GM12864 (cell line): ENCODE results near the gene PAK3.

ENCODE experiments used
- DNase-seq: peaks from one replicate; pipeline ENCODE4 v3.0.0-alpha.2; 2011; ENCODE audit warnings: low read depth
- H3K4me3 ChIP-seq: 2 replicates; pipeline ENCODE4 v1.5.1; 2011; ENCODE audit warnings: mild to moderate bottlenecking, low read depth, low read length, control low read depth
- CTCF ChIP-seq: IDR thresholded peaks from 2 replicates; pipeline ENCODE4 v1.5.1; 2011; ENCODE audit warnings: low read depth, mild to moderate bottlenecking, moderate library complexity, low read length, control low read depth, inconsistent platforms; ENCODE audit errors: missing control alignments

The PAK3 gene

DNA sequence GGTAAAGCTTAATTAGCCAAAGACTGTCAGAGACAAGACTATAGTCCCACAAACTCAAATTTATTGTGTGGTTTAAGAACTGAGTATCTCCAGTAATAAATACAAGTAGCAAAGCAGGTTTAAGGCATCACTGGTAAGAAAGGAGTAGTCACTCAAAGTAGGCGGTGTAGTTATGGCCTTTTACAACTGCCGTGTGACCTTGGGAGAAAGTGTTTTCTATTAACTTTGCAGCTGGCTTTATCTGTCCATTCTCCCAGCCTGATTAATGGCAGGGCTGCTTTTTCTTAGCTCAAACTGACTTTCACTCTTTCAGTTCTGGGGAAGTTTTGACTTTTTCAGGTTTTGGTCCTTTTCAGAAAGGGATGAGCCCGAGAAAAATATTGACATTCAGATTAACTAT is 7.4 kb upstream of the PAK3 start:
- H3K4me3 ChIP-seq = no peak overlapping the region
- TF ChIP-seq CTCF = no peak
- DNase-seq = no peak

GRCh38 chrX:111090458-111090857 is 5.5 kb upstream of the PAK3 start:
- no peak for DNase-seq
- no peak for TF ChIP-seq CTCF
- no peak overlapping the region for H3K4me3 ChIP-seq

- TF ChIP-seq CTCF = peak; percentile 78
- DNase-seq = no peak
- H3K4me3 ChIP-seq = no peak overlapping the region
These were observed 2.9 kb downstream of the PAK3 start for GRCh38 chrX:111098874-111099273.

DNA sequence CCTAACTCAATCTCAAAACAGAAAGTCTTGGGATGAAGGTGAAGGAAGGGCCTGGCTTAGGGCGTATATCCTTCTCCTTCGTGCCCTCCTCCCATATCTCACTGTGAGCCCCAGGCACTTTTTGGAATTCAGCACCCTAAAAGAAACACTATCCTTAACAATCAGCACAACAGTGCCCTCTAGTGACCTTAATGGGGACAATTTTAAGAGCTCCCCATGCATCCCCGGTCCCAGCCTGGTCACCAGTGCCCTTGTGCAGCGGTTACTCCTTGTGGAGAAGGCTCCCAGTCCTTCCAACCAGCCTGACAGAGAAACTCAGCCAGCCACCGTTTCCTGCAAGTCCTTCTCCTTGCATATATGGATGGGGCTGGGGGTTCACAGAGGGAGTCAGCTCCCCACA is 4.2 kb downstream of the PAK3 start:
- DNase-seq = no peak
- H3K4me3 ChIP-seq = no peak overlapping the region

GRCh38 chrX:111101580-111101979 is 5.6 kb downstream of the PAK3 start:
- H3K4me3 ChIP-seq = no peak overlapping the region
- TF ChIP-seq CTCF = no peak
- DNase-seq = no peak

More for the DNA sequence above, 4.2 kb downstream of the PAK3 start:
- peak; percentile 46 for TF ChIP-seq CTCF

GRCh38 chrX:111102636-111103035 is 6.6 kb downstream of the PAK3 start:
- no peak for TF ChIP-seq CTCF
- no peak for DNase-seq
- no peak overlapping the region for H3K4me3 ChIP-seq

DNA sequence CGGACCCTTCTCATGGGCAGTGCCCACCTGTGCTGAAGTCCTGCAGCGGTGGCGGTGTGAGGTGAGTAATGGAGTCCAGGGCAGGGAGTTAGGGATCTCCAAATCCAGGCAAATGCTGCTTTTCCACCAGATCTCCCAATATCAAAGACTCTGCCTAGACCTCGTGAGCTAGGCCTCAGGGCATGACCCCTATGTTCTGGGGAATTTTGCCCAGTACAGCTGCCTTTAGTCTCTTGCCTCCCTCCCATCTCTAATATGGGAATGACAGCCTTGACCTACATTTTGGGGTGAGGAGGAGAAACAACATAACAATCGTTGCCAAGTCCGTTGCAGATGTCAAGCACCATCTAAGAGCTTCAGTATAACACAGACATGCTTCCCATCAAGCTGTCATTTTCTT is 7.3 kb downstream of the PAK3 start:
- no peak overlapping the region for H3K4me3 ChIP-seq
- TF ChIP-seq CTCF = no peak
- no peak for DNase-seq
